Sigmoid colon (tissue), 4 donors: Measurements from ENCODE around the gene CATSPERD.

ENCODE experiments used
- POLR2A ChIP-seq, 2 donors: fragments of 450-650 bp; IDR thresholded peaks; one replicate each; pipeline ENCODE4 v1.6.1; 2016; ENCODE audit warnings: antibody characterized with exemption in 2 of 2, mild to moderate bottlenecking in 2 of 2, moderate library complexity in 2 of 2
- POLR2AphosphoS5 ChIP-seq, 4 donors: sonication (generic); formaldehyde crosslinking; IDR thresholded peaks; one replicate each; pipeline ENCODE4 v1.6.1; 2017; ENCODE audit warnings: antibody characterized with exemption in 4 of 4

- TF ChIP-seq POLR2AphosphoS5 (IDR thresholded peaks at IDR 0.05) (no peak), POLR2A (IDR thresholded peaks at IDR 0.05) (no peak)
These were observed 29.1 kb downstream of the CATSPERD start for GRCh38 chr19:5749505-5749904.
